Activated CD8-positive, alpha-beta memory T cell treated with anti-CD3 and anti-CD28 coated beads for 36 hours (primary cell): Measurements from ENCODE around the gene SLC5A10. TPM values are rescaled to one million over a fixed set of nuclear protein-coding genes. Genes with fewer than 3 reads are reported as not detected.
"Not testable (repeated sequence)": the region's sequence is repeated elsewhere in the genome, so short reads cannot be mapped to it uniquely, and the experiment has no call there.

Source experiments
- CTCF ChIA-PET: fragments of 350-600 bp; sonication (Branson Sonifier 250); formaldehyde crosslinking; loops from one replicate; lab custom pipeline; 2021; ENCODE audit warnings: antibody characterized with exemption; lab: Charles Lee
- POLR2A ChIA-PET: fragments of 350-600 bp; sonication (Branson Sonifier 250); formaldehyde crosslinking; loops from one replicate; lab custom pipeline; 2021; ENCODE audit warnings: antibody characterized with exemption; lab: Charles Lee
- total RNA-seq, 2 experiments: library from RNA; stranded (reverse); gene quantifications; one replicate each; pipeline ENCODE4 v1.2.3, GENCODE V29; 2021

The SLC5A10 gene
- not detected for total RNA-seq

- ChIA-PET CTCF (interaction anchor here (0.8 kb wide), 1 partner anchor 9 kb away, joined by 4 read pairs; no protein-coding TSS in a partner anchor), POLR2A (no interaction called here)
These were observed at the start of gene SLC5A10 for GRCh38 chr17:18951941-18952842. TSS of gene SLC5A10 (plus strand) at chr17:18952165. CDS start at chr17:18952206, 41 bp downstream.

GRCh38 chr17:18904482-18904881, 47.5 kb upstream of the SLC5A10 start:
- ChIA-PET CTCF (no interaction called here), POLR2A (no interaction called here)

GRCh38 chr17:18905226-18905625, 46.7 kb upstream of the SLC5A10 start:
- ChIA-PET CTCF (no interaction called here), POLR2A (no interaction called here)

GRCh38 chr17:18910326-18910725, 41.6 kb upstream of the SLC5A10 start:
- POLR2A ChIA-PET: no interaction called here
- CTCF ChIA-PET: no interaction called here

DNA sequence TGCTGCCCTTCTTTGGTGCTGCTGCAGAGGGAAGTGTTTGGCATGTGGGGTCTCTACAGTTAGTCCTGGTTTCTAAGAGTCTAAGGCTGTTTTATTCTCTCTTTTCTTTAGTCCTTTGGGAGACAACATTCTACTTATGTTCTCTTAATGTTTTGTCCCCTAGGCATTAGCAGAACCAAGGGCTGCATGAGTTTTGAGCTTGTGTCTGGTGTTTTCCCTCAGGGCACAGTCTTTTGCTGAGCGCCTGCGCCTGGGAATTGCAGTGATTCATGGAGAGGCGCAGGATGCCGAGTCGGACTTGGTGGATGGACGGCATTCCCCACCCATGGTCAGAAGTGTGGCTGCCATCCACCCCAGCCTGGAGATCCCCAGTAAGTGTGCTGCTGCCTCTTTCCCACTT, 41.1 kb upstream of the SLC5A10 start:
- ChIA-PET POLR2A (no interaction called here), CTCF (no interaction called here)

GRCh38 chr17:18916816-18917500, 35.0 kb upstream of the SLC5A10 start:
- POLR2A ChIA-PET: no interaction called here
- CTCF ChIA-PET: no interaction called here

DNA sequence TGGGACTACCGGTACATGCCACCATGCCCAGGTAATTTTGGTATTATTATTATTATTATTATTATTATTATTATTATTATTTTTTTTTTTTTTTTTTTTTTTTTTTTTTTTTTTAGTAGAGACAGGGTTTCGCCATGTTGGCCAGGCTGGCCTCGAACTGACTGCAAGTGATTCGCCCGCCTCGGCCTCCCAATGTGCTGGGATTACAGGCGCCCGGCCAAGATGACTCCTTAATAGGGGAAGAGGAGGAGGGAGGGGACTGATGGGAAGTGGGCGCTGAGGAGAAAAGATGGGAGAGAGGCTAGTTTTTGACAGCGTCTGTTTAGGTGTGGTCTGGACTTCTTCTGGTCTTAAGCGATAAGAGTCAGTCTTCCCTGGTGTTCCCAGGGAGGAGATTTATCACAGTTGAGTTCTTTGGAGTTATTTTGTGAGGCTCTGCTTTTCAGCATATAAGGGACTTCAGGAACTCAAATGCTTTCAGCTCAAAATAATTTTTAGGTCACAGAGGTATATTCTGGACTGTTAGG, 34.4 kb upstream of the SLC5A10 start:
- POLR2A ChIA-PET: no interaction called here
- CTCF ChIA-PET: interaction anchor here (0.9 kb wide), 1 partner anchor 16 kb away, joined by 3 read pairs; no protein-coding TSS in a partner anchor

DNA sequence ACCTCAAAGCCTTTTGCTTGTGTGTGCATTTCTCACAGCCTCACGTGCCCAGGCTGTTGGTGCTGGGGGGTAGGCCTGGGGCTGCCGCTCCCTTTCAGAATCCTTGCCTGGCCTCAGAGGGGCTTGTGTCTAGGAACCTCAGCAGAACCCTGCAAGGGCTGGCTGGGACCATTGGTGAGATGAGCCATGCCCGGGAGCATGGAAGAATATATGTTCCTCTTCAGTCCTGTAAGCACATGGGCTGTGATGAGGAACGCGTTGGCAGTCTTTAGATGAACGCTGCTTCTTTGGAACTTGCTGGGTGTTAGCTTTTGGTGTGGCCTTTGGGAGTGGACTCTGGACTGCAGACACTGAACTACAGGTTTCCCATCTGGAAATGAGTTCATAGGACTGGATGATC, 32.0 kb upstream of the SLC5A10 start:
- POLR2A ChIA-PET: no interaction called here

DNA sequence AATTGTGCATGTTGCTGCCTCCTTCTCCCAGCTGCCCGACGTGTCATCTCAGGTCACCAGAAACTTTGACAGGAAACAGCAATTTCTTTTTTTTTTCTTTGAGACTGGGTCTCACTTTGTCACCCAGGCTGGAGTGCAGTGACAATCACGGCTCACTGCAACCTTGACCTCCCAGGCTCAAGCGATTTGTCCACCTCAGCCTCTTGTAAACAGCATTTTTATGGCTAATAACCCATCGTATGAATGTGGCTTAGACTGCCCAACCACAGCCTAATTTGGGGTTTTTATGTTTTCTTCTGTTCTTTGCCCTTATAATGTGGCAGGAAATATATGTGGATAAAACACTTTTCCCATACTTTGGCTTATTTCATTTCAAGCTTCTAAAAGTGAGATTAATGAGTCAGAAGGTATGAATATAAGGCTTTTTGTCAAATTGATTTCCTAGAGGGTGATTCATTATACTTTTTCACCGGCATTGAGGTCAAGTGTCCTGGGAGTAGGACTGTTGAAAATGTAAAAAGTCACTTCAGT, 31.0 kb upstream of the SLC5A10 start:
- CTCF ChIA-PET: interaction anchor here (0.6 kb wide), 1 partner anchor 49 kb away, joined by 3 read pairs; no protein-coding TSS in a partner anchor
- POLR2A ChIA-PET: interaction anchor here (0.7 kb wide), 1 partner anchor 23 kb away, joined by 3 read pairs; no protein-coding TSS in a partner anchor

More for the DNA sequence above, 32.0 kb upstream of the SLC5A10 start:
- CTCF ChIA-PET: no interaction called here

DNA sequence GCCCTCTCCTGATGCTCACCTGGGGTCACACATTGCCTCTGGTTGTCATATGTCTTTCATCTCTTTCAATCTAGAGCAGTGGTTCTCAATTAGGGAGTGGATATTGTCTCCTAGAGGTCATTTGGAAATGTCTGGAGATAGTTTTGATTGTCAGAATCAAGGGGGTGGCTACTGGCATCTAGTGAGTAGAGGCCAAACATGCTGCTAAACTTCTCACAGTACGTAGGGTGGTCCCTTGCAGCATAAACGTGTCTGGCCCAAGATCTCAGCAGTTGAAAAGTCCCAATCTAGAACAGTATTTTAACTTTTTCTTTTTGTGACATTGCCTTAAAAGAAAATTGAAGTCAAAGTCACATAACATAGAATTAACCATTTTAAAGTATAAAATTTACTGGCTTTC, 30.5 kb upstream of the SLC5A10 start:
- POLR2A ChIA-PET: no interaction called here
- CTCF ChIA-PET: no interaction called here

DNA sequence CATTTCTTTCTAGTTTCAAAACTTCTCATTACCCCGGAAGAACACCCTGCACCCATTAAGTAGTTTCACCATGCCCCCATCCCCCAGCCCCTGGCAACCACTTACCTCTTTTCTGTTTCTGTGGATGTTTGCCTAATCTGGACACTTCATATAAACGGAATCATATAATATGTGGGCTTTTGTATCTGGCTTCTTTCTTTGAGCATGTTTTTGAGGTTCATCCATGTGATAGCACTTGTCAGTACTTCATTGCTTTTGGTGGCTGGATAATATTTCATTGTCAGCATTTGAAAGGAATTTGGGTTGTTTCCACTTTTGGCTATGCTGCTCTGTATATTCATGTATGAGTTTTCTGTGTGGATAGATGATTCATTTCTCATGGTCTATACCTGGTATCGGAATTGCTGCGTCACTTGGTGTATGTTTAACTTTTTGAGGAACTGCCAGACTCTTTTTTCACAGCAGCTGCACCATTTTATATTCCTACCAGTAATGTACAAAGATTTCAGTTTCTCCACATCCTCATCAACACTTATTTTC, 30.0 kb upstream of the SLC5A10 start:
- ChIA-PET POLR2A (no interaction called here), CTCF (interaction anchor here (0.7 kb wide), 1 partner anchor 61 kb away, joined by 3 read pairs; no protein-coding TSS in a partner anchor)

GRCh38 chr17:18922596-18922995, 29.4 kb upstream of the SLC5A10 start:
- CTCF ChIA-PET: interaction anchor here (0.7 kb wide), 1 partner anchor 61 kb away, joined by 3 read pairs; no protein-coding TSS in a partner anchor
- POLR2A ChIA-PET: not testable (repeated sequence)

DNA sequence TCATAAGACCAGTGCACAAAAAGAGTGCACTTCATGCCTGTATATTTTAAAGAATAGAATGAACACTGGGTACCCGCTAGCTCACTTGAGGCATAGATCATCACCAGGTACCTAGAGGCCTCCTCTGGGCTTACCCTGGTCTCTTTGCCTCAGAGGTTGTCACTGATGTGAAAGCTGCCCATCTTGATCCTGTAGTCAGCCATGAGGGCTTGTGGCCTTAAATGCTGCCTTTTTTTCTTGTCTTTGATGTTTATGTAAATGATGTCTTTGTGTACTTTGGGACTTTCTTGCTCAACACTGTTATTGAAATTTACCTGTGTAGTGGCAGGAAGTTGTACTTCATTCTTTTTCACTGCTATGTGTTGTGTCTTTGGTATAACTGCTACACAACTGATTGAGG, 26.8 kb upstream of the SLC5A10 start:
- CTCF ChIA-PET: no interaction called here
- POLR2A ChIA-PET: no interaction called here

- POLR2A ChIA-PET: no interaction called here
- CTCF ChIA-PET: no interaction called here
These were observed 23.3 kb upstream of the SLC5A10 start for GRCh38 chr17:18928628-18929125.

GRCh38 chr17:18932360-18933055, 19.5 kb upstream of the SLC5A10 start:
- ChIA-PET CTCF (no interaction called here), POLR2A (no interaction called here)

- CTCF ChIA-PET: no interaction called here
These were observed 18.6 kb upstream of the SLC5A10 start for GRCh38 chr17:18933102-18934058.

DNA sequence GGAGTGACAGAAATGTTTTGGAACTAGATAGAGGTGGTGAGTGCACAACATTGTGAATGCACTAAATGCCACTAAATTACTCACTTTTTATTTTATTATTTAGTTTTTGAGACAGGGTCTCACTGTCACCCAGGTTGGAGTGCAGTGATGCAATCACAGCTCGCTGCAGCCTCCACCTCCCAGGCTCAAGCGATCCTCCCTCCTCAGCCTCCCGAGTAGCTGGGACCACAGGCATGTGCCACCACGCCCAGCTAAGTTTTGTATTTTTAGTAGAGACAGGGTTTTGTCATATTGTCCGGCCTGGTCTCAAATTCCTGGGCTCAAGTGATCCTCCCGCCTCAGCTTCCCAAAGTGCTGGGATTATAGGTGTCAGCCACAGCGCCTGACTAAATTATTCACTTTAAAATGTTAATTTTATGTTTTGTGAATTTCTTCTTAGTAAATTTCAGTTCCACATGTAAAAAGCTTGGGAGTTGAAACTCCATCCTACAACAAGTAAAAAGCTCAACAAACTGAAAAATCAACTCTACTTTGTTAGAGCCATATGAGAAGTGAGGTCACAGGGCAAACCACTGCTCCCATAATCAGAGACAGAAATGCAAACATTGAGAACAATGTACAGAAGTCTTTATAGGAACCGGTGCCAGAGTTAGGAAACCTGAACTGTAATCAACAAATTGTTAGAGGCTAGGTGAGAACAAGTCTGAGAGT, 13.8 kb upstream of the SLC5A10 start:
- CTCF ChIA-PET: no interaction called here
- POLR2A ChIA-PET: no interaction called here

More at GRCh38 chr17:18933102-18934058, 18.6 kb upstream of the SLC5A10 start:
- POLR2A ChIA-PET: no interaction called here
